Measurements from ENCODE around the gene UNK.

- TF ChIP-seq GATA2 (IDR thresholded peaks at IDR 0.05; ENCODE audit: low read depth, low read length) = no peak
- no peak for TF ChIP-seq GATA3 (IDR thresholded peaks at IDR 0.05; ENCODE audit: low read depth, low read length)
Observed at GRCh38 chr17:75806822-75807500, 22.4 kb downstream of the UNK start.

All from SH-SY5Y (cell line).